PFSK-1 (cell line): ENCODE results near the gene PAOX.

Experiments used
- FOXP2 ChIP-seq: optimal IDR thresholded peaks from 2 replicates; pipeline ENCODE3; 2011; ENCODE audit warnings: borderline replicate concordance, control low read depth, inconsistent platforms; ENCODE audit not compliant: insufficient read depth; ENCODE audit errors: extremely low read length, extremely low read depth
- POLR2AphosphoS5 ChIP-seq: IDR thresholded peaks from 2 replicates; pipeline ENCODE4 v1.6.1; 2012; ENCODE audit warnings: low read depth, mild to moderate bottlenecking, control low read depth, low read length, moderate library complexity
- SIN3A ChIP-seq: IDR thresholded peaks from 2 replicates; pipeline ENCODE4 v1.6.1; 2012; ENCODE audit warnings: mild to moderate bottlenecking, low read length, moderate library complexity, borderline replicate concordance; ENCODE audit not compliant: insufficient read depth
- TAF1 ChIP-seq: IDR thresholded peaks from 2 replicates; pipeline ENCODE4 v1.6.1; 2012; ENCODE audit warnings: low read length, control low read depth, borderline replicate concordance; ENCODE audit not compliant: insufficient read depth
- TF ChIP-seq, protein P1 (sequence below), 2 experiments: IDR thresholded peaks; 2 replicates each; pipeline versions ENCODE4 v1.6.1 to v1.8.0; 2011 to 2012; ENCODE audit warnings: low read depth in 2 of 2, low read length in 2 of 2, control low read depth in 1 of 2, inconsistent platforms in 1 of 2, mild to moderate bottlenecking in 1 of 2, moderate library complexity in 1 of 2; ENCODE audit not compliant: insufficient read depth in 1 of 2

PAOX gene

GRCh38 chr10:133336118-133336576 lies 42.9 kb upstream of the PAOX start:
- TF ChIP-seq POLR2AphosphoS5 (no peak), SIN3A (no peak), FOXP2 (no peak), TAF1 (no peak)
- TF ChIP-seq, protein P1, sequence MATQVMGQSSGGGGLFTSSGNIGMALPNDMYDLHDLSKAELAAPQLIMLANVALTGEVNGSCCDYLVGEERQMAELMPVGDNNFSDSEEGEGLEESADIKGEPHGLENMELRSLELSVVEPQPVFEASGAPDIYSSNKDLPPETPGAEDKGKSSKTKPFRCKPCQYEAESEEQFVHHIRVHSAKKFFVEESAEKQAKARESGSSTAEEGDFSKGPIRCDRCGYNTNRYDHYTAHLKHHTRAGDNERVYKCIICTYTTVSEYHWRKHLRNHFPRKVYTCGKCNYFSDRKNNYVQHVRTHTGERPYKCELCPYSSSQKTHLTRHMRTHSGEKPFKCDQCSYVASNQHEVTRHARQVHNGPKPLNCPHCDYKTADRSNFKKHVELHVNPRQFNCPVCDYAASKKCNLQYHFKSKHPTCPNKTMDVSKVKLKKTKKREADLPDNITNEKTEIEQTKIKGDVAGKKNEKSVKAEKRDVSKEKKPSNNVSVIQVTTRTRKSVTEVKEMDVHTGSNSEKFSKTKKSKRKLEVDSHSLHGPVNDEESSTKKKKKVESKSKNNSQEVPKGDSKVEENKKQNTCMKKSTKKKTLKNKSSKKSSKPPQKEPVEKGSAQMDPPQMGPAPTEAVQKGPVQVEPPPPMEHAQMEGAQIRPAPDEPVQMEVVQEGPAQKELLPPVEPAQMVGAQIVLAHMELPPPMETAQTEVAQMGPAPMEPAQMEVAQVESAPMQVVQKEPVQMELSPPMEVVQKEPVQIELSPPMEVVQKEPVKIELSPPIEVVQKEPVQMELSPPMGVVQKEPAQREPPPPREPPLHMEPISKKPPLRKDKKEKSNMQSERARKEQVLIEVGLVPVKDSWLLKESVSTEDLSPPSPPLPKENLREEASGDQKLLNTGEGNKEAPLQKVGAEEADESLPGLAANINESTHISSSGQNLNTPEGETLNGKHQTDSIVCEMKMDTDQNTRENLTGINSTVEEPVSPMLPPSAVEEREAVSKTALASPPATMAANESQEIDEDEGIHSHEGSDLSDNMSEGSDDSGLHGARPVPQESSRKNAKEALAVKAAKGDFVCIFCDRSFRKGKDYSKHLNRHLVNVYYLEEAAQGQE (IDR thresholded peaks at IDR 0.05; ENCODE audit: insufficient read depth in 1 of 2, low read depth in 2 of 2, low read length in 2 of 2), result no peak

DNA sequence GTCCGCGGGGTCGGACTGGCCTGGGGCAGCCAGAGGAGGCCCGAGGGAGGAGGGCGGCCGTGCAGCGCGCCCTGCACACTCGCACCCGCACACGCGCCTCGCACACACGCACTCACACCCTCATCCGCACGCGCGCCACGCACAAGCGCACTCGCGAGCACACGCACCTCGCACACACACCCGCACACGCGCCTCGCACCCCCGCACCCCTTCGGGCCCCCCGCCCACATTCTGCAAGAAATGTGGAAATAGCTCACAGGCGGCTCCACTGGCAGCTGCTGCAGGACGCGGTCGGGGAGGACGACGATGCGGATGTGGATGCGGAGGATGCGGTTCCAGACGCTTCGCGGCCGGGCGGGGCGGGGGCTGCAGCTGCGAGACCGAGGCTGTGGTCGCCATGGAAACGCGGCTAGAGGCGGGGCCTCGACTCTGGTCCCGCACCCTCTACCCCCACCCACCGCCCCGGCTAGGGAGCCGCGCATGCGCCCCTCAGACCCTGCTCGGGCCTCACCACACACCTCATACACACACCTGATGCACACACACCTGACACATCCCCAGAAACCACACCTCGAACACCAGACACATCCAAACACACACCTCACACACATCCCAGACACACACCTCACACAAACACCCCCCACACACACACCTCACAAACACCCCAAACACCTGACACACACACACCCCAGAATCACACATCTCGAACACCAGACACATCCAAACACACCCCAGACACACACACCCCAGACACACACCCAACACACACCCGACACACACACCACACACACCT lies 42.3 kb upstream of the PAOX start, which contains the start of gene CALY:
TSS of gene CALY (minus strand) at position 320 of the 793 bp plus-strand sequence. CDS start 7,907 bp downstream, outside the sequence.
- TF ChIP-seq SIN3A (no peak), POLR2AphosphoS5 (no peak), FOXP2 (no peak), TAF1 (no peak)
- TF ChIP-seq, protein P1 (IDR thresholded peaks at IDR 0.05; ENCODE audit: insufficient read depth in 1 of 2, low read depth in 2 of 2, low read length in 2 of 2), result no peak

GRCh38 chr10:133337370-133337725 lies 41.7 kb upstream of the PAOX start:
- TF ChIP-seq, protein P1 (IDR thresholded peaks at IDR 0.05; ENCODE audit: insufficient read depth in 1 of 2, low read depth in 2 of 2, low read length in 2 of 2), result no peak
- TF ChIP-seq FOXP2 (no peak), POLR2AphosphoS5 (no peak)

DNA sequence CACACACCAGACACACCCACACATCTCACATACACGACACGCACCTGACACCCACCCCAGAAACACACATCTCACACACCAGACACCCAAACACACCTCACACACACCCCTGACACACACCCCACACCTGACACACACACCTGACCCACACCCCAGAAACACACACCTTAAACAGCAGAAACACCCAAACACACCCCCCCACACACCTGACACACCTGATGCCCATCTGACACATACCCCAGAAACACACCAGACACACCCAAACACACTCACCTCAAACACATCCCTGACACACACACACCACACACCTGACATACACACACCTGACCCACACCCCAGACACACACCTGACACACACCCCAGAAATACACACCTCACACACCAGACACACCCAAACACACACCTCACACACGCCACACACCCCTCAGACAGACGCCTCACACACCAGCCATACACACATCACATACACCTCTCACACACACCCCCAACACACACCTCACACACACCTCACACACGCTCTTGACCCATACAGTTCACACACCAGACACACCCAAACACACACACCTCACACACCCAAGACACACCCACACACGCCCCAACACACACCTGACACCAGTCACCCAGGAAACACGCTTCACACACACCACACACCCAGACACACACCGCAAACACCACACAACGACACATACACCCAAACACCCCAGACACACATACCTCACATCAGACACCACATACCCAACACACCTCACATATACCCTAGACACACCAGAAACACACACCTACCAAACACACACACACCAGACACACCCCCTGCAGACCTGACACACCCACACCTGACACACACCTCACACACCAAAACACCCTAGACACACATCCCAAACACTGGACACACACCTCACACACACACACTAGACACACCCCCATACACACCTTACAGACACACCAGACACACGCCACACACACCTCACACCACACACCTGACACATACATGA lies 40.7 kb upstream of the PAOX start:
- TF ChIP-seq TAF1, result no peak
- TF ChIP-seq POLR2AphosphoS5, result no peak
- no peak for TF ChIP-seq FOXP2
- TF ChIP-seq SIN3A, result no peak
- TF ChIP-seq, protein P1 (IDR thresholded peaks at IDR 0.05; ENCODE audit: insufficient read depth in 1 of 2, low read depth in 2 of 2, low read length in 2 of 2), result no peak
